Stimulated activated CD8-positive, alpha-beta memory T cell treated with anti-CD3 and anti-CD28 coated beads, Interleukin-4, amount 100 ng/mL, for 24 hours (primary cell): Measurements from ENCODE around the gene TOX2.

ENCODE experiments used
- DNase-seq: peaks from one replicate; pipeline ENCODE4 v3.0.0-alpha.2; 2020; ENCODE audit warnings: low read depth

The TOX2 gene, protein sequence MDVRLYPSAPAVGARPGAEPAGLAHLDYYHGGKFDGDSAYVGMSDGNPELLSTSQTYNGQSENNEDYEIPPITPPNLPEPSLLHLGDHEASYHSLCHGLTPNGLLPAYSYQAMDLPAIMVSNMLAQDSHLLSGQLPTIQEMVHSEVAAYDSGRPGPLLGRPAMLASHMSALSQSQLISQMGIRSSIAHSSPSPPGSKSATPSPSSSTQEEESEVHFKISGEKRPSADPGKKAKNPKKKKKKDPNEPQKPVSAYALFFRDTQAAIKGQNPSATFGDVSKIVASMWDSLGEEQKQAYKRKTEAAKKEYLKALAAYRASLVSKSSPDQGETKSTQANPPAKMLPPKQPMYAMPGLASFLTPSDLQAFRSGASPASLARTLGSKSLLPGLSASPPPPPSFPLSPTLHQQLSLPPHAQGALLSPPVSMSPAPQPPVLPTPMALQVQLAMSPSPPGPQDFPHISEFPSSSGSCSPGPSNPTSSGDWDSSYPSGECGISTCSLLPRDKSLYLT

DNA sequence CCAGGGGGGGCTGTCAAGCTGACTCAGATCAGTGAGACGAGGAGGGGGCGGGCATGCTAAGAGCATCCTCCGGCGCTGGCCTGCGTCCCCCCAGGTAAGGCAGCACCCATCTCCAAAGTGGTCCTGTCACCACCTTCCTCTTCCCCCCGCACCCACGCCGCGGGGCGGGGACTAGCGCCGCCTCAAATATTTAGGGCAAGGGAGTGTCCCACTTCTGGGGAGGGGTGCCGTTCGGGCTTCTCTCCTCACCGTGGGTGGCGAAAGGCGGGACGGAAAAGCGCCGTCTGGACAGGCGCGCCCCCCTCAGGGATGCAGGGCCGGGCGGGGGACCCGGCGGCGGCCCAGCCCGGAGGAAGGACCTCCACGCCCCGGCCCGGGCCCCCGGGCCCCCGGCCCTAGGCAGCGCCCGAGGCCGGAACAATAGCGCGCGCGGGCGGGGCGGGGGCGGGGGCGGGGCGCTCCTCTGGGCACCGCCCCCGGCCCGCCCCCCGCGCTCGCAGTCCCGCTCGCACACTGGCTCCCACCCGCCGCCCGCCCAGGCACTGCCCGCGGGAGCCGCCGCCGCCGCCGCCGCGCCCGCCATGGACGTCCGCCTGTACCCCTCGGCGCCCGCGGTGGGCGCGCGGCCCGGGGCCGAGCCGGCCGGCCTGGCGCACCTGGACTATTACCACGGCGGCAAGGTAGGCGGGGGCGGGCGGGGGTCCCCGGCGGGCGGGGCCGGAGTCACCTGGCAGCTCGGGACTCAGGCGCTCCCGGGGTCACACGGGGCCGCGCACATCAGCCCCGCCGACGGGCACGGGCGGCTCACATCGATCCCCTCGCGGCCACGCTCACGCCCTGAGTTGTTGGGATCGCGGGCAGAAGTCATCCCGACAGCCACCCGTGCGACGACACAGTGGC lies at the start of gene TOX2:
Gene TOX2, plus strand, starts transcription at position 542 of the 900 bp plus-strand sequence. Its CDS starts 40 bp downstream, at position 582.
- no peak for DNase-seq

DNA sequence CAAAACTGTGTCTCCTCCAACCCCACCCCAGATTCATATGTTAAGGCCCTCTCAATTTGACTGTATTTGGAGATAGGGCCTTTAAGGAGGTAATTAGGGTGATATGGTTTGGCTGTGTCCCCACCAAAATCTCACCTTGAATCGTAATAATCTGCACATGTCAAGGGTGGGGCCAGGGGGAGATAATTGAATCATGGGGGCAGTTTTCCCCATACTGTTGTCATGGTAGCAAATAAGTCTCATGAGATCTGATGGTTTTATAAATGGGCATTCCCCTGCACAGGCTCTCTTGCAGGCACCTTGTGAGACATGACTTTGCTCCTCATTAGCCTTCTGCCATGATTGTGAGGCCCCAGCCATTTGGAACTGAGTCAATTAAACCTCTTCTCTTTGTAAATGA lies 46.6 kb upstream of the TOX2 start:
- no peak for DNase-seq

DNA sequence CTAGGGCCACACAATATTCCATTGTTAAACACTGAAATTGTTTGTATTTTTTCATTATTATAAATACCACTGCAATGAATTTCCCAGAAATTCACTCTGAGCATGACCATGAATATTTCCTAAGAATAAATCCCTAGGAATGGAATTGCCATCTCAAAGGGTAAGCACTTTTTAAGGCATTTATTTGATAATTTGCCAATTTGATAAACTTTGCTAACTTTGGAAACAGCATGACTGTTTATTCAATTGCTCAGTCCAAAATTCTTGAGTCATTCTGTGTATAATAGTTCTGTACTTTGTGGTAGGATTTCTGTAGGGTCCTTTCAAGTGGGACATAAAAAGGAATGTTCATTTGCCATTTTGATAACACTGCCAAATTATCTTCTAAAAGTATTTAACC lies 44.2 kb upstream of the TOX2 start:
- no peak for DNase-seq

DNA sequence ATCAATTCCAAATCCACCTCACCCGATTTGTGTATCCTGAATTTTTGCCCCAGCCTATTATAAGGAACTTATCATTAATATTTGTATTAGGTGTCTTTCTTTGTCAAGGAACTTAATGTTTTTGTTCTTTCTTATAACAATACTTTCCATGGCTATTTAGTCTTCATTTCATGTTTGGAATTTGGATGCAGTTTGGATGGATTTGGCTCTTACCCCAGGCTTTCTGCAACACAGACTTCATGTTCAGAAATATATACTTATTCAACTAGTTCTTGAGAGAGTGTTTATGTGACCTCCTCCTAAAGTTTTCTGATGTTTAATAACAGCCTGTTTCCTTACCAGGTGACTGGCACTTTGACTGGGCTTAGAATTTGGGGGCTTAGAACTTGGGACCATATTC lies 35.9 kb upstream of the TOX2 start:
- no peak for DNase-seq

DNA sequence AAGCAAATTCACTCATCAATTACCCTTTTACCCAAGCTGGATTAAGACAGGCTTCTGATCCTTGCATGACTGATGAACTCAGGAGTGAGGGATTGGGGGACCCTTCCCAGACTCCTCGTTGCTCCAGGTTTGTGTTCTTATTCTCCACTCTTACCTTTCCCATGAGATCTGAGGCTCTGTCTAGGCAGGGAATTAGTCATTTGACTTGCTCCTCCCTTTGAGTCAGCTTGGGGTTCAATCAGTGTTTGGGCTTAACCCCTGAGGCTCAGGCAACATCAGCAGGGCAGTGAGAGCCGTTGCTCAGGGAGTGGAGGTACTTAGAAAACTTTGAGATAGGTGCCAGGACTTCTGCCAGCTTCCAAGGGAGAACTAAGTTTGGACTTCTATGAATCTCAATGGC lies 20.7 kb upstream of the TOX2 start:
- no peak for DNase-seq

DNA sequence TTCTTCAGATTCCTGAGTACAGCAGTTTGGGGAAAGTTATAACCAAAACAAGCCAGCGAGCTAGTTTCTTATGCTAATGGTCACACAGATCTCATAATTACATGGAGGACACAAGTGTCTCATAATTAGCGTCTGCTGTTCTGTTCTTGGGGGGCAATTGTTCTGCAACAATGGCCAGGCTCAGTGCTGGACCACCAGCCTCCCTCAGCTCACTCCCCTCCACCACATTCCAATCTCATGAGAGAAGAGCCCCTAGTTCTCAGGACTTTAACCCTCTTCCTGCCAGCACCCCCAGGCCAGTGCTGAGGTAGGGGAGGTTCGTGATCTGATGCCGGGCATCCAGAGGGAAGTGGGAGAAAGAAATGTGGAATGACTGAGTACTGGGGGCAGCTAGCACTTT lies 20.2 kb upstream of the TOX2 start:
- no peak for DNase-seq

DNA sequence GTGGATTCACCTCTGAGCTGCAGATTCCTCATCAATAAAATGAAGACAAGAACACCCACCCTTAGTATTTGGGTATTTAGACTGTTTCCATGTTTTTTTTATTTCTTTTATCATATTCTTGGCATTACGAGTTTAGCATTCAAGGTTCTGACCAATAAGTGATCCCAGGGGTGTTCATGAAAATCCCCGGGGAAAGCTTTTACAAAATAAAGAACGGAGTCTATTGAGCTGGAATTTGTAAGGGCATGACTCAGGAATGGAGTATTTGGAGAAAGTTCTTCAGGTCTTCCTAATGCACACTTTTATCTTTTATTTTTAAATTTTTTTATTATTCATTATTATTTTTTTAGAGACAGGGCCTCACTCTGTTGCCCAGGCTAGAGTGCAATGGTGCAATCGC lies 19.4 kb upstream of the TOX2 start:
- DNase-seq = no peak

DNA sequence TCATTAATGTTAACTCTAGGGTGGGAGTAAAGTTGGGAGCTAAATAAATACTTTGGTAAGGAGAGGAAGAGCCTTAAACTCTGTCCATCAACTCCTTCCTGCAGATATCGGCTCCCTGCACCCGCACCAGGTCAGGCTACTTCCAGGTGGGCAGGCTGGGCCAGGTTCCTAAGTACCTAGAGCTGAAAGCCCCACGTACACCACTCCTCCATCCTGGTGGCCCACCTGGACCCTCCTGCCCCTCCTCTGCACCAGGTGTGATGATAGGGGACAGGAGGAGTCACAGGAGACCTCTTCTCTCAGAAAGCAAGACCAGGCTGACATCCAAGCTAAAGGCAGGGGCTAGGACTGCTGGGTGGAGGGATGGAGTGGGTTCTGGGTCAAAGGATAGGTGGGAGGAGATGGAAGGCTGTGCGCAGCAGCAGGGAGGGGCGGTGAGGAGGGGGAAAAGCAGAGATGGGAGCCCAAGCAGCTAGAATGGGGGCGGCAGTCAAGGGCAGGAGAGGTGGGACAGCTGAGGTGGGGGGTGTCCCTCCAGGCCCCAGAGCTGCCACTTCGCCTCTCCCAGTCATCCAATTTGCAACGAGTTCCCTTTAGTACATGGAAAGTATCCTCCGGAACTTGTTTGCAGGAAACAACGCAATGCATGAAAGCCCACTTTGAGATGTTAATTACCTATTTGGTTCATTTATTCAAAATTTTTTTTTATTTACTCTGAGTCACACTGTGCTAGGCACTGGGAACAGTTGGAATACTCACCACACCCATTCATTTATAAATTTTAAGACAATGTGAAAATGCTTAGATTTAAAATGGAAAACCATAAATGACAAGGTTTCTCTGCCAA lies 15.2 kb upstream of the TOX2 start:
- DNase-seq = no peak

DNA sequence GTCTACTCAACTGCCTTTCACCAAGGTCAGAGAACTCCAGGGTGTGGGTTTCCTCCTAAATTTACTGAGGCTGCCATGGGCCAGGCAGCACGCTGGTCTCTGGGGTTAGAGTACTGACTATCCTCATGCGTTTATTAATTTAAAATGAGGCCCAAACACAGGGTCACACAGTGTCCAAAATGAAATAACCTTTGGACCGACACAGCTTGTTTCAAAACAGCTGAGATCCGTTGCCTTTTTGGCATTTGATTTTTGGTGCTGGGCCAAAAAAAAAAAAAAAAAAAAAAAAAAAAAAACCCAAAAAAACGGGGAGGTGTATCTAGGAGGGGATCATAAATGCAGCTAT lies 14.6 kb upstream of the TOX2 start:
- no peak for DNase-seq

DNA sequence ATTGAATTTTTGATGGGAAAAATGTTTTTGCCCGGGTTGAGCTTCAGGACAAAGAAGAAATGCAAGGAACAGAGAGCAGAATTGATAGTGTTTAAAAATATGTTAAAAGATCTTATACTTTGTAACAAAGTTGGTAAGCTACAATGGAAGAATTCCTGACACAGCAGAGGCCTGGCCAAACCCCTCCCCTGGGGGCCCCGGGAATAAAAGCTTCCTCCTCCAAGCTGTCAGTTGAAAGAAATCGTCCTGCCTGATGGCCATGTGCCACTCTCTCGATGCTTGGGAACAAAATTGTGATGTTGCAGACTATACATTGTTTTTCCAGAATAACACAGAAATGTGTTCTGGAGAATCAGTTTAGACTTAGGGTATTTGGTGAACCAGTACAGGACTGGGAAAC lies 14.2 kb upstream of the TOX2 start:
- no peak for DNase-seq

DNA sequence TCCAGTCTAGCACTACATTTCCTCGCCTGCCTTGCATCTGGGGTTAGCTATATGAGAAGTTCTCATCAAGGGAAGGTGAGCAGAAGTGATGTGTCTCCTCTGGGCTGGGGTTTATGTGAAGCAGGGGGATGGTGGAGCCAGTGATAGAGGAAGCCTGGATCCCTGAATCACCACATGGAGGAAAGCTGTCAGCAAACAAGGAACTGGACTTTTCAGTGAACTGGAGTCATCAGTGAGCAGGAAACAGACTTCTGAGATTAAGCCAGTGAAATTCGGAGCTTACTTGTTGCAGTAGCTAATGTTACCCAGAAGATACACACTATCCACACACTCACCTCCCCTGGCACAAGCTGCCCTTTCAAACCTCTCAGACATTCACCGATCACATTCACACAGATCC lies 13.4 kb upstream of the TOX2 start:
- DNase-seq = no peak

DNA sequence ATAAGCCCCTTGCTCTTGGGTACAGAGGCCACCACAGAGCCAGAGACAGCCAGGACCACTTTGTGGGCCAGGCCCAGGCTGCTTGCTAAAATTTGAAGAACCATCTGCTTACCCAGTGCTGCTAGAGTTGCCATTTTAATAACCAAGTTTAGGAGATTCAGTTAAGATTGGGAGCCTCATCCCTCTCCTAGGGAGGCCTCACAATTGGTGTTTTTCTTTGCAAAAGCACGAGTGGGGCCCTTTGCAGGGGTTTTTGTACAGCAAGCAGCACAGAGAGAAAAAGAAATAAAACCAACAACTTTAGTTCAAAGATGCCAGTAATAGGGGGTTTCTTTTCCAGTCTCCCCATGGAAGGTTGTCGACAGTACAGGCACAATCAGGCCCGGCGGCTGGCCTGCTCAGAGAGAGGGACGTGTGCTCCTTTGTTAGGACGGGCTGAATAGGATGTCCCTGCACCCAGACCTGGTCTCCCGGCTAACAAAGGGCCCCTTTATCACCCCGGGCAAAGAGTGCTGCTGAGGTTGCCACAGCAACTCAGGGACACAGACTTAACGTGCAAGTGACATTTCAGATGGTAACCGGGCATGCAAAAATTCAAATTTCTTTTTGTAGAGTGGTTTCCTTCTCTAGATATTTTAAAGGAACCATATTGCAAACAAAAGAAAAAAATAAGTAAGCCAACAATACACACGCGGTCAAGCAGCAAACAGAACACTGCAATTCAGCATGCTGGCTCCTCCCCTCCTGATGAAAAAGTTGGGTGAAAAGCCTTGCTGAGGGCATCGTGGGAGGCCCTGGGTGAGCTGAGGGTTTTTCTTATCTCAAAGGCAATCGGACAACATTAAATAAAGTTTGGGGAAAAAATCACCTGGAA lies 10.5 kb upstream of the TOX2 start:
- DNase-seq = no peak

DNA sequence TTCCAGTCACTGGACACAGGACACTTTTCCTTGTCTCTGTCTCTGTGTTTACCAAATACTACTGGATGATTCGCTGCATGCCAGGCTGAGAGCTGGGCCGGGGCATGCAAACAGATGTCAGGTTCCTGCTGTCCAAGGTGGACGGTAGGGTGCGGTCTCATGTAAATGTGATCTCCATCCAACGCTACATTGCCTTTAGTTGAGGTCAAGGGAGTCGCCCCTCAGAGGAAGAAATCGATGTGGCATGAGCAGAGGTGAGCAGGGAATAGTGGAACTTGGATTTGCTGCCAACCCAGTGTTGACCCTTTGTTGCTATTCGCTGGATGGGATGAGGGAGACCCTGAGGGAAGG lies 9.8 kb upstream of the TOX2 start:
- DNase-seq = no peak

DNA sequence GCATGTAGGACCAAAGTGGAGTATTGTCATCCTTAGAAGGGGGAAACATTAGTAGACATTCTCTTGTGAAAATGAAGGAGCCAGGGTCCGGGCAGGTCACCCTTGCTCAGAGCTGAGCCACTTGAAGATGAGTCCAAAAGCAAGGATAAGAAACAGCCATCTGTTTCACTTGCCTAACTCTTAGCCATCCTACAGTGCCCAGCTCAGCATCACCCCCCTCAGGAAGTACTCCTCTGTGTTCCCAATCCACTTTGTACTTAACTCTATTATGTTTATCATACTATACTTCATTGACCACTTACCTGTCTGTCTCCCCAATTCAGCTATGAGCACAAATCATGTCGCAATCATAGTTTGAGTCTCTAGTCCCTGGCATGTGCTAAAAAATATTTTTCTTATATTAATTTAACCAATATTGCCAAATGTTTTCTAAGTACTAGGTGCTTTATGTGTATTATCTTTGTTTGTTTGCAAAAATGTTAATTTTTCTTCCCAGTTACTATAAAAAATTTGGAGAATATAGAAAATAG lies 8.1 kb upstream of the TOX2 start:
- DNase-seq = no peak

DNA sequence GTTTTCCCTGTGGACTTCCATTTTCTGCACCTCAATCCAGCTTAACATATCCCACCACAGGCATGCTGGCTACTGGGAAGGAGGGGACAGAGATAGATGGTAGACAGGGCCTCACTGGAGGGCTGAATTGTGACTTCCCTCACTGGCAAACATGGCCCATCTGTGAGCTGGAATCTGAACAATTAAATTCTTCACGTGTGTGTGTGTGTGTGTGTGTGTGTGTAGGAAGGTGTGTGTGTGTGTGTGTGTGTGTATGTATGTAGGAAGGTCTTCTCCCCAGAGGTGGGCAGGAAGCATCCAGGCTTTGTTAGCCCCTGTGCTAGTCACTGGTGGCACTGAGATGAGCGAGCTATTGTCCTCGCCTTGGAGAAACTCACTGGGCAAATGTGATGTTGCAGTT lies 5.4 kb upstream of the TOX2 start:
- DNase-seq = no peak

DNA sequence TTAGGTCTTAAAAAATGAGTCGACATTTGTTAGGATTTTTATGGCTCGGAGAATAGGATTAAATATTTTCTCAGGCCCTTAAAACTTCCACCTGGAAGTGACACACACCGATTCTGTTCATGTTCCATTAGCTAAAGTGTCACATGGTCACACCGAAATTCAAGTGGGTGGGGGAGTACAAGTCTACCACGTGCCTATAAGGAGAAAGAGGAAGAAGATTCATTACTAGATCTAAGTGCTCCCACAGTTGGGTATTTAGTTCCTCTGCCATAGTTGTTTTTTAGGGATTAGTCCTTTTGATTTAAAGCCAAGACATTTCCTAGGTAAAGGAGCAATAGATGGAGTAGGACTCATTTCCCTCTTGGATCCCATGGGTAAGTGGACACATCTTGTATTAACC lies 4.9 kb upstream of the TOX2 start:
- no peak for DNase-seq

DNA sequence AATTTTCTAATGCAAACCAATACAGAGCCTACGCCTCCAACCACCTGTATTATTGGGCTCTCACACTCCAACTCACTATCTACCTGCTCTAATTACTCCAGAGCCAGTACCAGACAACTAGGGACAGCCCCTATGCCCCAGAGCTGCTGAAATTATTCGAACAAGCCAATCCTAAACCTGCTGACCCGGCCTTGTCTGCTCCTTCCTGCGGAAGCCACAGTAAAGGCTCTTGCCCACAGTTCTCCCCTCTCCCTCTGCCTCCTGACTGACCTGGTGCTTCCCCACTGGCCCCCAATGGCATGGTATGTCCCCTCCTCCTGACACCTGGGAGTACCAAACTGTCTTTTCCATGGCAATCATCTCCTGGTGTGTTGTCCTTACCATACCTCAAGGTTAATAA lies 4.1 kb upstream of the TOX2 start:
- DNase-seq = no peak

DNA sequence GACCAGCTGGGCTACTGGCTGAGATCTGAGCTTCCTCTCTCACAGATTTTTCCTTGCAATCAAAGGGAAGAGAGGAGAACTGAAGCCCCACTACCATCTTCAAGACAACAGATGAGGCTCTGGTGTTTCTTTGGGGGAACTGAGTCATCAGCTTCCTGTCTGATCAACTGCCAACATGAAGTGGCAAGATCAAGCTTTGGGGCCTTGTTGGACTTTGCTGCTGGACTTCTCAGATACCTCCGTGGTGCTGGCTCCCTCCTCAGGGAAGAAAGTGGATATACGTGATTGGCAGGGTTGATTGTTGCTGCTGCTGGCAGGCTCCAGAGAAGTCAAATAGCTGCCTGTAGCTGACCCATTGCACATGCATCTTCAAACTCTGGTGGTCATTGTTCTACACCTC lies 3.6 kb upstream of the TOX2 start:
- DNase-seq = no peak

DNA sequence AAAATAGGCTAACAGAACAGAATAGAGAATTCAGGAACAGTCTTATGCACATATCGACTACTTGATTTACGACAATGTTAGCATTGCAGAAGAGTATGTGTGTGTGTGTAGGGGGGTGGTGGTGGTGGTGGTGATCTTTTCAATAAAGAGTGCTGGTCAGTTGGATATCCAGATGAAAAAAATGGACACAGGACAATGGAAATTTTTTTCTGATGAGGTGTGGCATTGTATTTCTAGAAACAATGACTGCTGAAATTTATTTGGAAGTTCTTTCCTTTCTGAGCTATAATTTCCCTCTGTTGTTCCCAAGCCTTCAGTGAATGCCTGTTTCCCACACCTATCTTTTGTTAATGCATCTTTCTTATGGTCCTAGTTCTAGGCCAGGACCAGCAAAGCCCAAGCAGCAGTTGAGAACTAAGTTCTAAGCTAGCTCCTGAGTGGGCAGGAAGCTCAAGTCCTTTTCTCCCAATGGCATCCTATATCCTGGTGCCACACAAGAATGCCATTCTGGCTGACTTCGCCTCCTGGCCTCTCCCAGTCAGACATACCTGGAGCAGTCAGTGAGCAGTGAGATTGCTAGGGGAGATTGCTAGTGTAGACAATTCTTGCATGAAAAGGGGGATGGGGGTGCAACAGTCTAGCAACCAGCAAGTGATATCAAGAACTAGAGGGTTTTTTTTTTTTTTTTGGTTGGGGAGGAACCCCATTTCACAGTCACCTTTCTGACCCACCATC lies 1.2 kb upstream of the TOX2 start:
- DNase-seq = no peak
